Measurements from ENCODE around the gene TATDN2. TPM values are rescaled to one million over a fixed set of nuclear protein-coding genes. Genes with fewer than 3 reads are reported as not detected.

TATDN2 gene
- total and polyA plus RNA-seq, 4 experiments from 2014 or later: 8.4 to 79.3 (median 48.1) TPM

GRCh38 chr3:10215578-10216368 lies 32.5 kb upstream of the TATDN2 start:
- no peaks in the 10 kb centered on the region for H3K9me3 ChIP-seq (ENCODE audit: control insufficient read depth in 1 of 2, low read length in 2 of 2)
- peaks cover 4 to 13% (median 10%) of the 10 kb centered on the region in 4 donors for H3K4me1 Mint-ChIP-seq
- no peak overlapping the region for H3K4me3 ChIP-seq (ENCODE audit: low read length in 2 of 2)
- H3K27ac ChIP-seq (ENCODE audit: low read depth, low read length): no peak overlapping the region
- intact Hi-C loops (cut with micrococcal nuclease): no loop called here
- H3K27me3 ChIP-seq (ENCODE audit: insufficient read depth, low read length): no peaks in the 10 kb centered on the region
- H3K9me3 Mint-ChIP-seq: peaks cover 0 to 5% (median 0%) of the 10 kb centered on the region in 8 donors
- ChIA-PET CTCF (ENCODE audit: partially characterized antibody) (interaction anchor here (2.0 kb wide), 1 partner anchor 21 kb away, joined by 7 read pairs; no protein-coding TSS in a partner anchor), POLR2A (ENCODE audit: partially characterized antibody) (no interaction called here)
- peaks cover 40 to 48% of the 10 kb centered on the region in 2 donors for H3K36me3 Mint-ChIP-seq
- peak overlapping the region in 5 of 7 donors; percentile 8 to 86 (median 57) for H3K27ac Mint-ChIP-seq
- no peaks in the 10 kb centered on the region for H3K36me3 ChIP-seq (ENCODE audit: insufficient read depth, low read length)
- H3K27me3 Mint-ChIP-seq: no peaks in the 10 kb centered on the region
- peaks cover 8% of the 10 kb centered on the region for H3K4me1 ChIP-seq (ENCODE audit: insufficient read depth, low read length)
- DNase-seq: no peak
- H3K4me3 Mint-ChIP-seq: peak overlapping the region in 1 of 8 donors; percentile 63

- POLR2A ChIA-PET (ENCODE audit: partially characterized antibody): no interaction called here
Observed at GRCh38 chr3:10217359-10217758, 30.9 kb upstream of the TATDN2 start.

GRCh38 chr3:10219737-10220136 lies 28.5 kb upstream of the TATDN2 start:
- Mint-ChIP-seq H3K36me3 (peaks cover 29 to 44% of the 10 kb centered on the region in 2 donors), H3K27ac (peak overlapping the region in 5 of 7 donors; percentile 26 to 92 (median 67)), H3K4me1 (peaks cover 28 to 50% (median 40%) of the 10 kb centered on the region in 4 donors), H3K27me3 (no peaks in the 10 kb centered on the region), H3K4me3 (no peak overlapping the region), H3K9me3 (peaks cover 0 to 5% (median 0%) of the 10 kb centered on the region in 8 donors)
- Histone ChIP-seq H3K4me3 (ENCODE audit: low read length in 2 of 2) (no peak overlapping the region), H3K9me3 (ENCODE audit: control insufficient read depth in 1 of 2, low read length in 2 of 2) (no peaks in the 10 kb centered on the region), H3K27me3 (ENCODE audit: insufficient read depth, low read length) (no peaks in the 10 kb centered on the region), H3K27ac (ENCODE audit: low read depth, low read length) (no peak overlapping the region), H3K4me1 (ENCODE audit: insufficient read depth, low read length) (peaks cover 45% of the 10 kb centered on the region), H3K36me3 (ENCODE audit: insufficient read depth, low read length) (peaks cover 10% of the 10 kb centered on the region)
- intact Hi-C loops (cut with micrococcal nuclease): no loop called here
- CTCF ChIA-PET (ENCODE audit: partially characterized antibody): interaction anchor here (0.7 to 5.1 kb wide), 4 partner anchors 20 to 54 kb away, joined by 3 to 51 read pairs (median 3); partner anchors contain the start of gene IRAK2
- POLR2A ChIA-PET (ENCODE audit: partially characterized antibody): interaction anchor here (0.7 to 5.2 kb wide), 6 partner anchors 21 to 78 kb away, joined by 3 to 80 read pairs (median 8); partner anchors contain the start of genes TATDN2 and VHL
- DNase-seq: no peak

More at GRCh38 chr3:10217359-10217758, 30.9 kb upstream of the TATDN2 start:
- Mint-ChIP-seq H3K4me3 (no peak overlapping the region), H3K36me3 (peaks cover 37 to 45% of the 10 kb centered on the region in 2 donors), H3K27ac (no peak overlapping the region), H3K4me1 (peaks cover 10 to 26% (median 20%) of the 10 kb centered on the region in 4 donors), H3K9me3 (peaks cover 0 to 5% (median 0%) of the 10 kb centered on the region in 8 donors), H3K27me3 (no peaks in the 10 kb centered on the region)
- peaks cover 22% of the 10 kb centered on the region for H3K4me1 ChIP-seq (ENCODE audit: insufficient read depth, low read length)
- H3K9me3 ChIP-seq (ENCODE audit: control insufficient read depth in 1 of 2, low read length in 2 of 2): no peaks in the 10 kb centered on the region
- no peaks in the 10 kb centered on the region for H3K27me3 ChIP-seq (ENCODE audit: insufficient read depth, low read length)
- no peak for DNase-seq
- H3K27ac ChIP-seq (ENCODE audit: low read depth, low read length): no peak overlapping the region
- H3K36me3 ChIP-seq (ENCODE audit: insufficient read depth, low read length): peaks cover under 1% of the 10 kb centered on the region
- H3K4me3 ChIP-seq (ENCODE audit: low read length in 2 of 2): no peak overlapping the region
- CTCF ChIA-PET (ENCODE audit: partially characterized antibody): interaction anchor here (1.2 to 2.0 kb wide), 2 partner anchors 13 to 23 kb away, joined by 3 to 7 read pairs; no protein-coding TSS in a partner anchor
- intact Hi-C loops (cut with micrococcal nuclease): no loop called here

- DNase-seq: peak in 3 of 5 donors; percentile 30 to 77 (median 39)
- H3K27me3 ChIP-seq (ENCODE audit: insufficient read depth, low read length): no peaks in the 10 kb centered on the region
- H3K9me3 Mint-ChIP-seq: no peaks in the 10 kb centered on the region
- peak overlapping the region; percentile 52 to 95 (median 86) for H3K27ac Mint-ChIP-seq
- H3K9me3 ChIP-seq (ENCODE audit: control insufficient read depth in 1 of 2, low read length in 2 of 2): no peaks in the 10 kb centered on the region
- H3K36me3 ChIP-seq (ENCODE audit: insufficient read depth, low read length): peaks cover 10% of the 10 kb centered on the region
- H3K27me3 Mint-ChIP-seq: no peaks in the 10 kb centered on the region
- H3K36me3 Mint-ChIP-seq: peaks cover 4 to 35% of the 10 kb centered on the region in 2 donors
- peak overlapping the region in 5 of 8 donors; percentile 45 to 83 (median 61) for H3K4me3 Mint-ChIP-seq
- POLR2A ChIA-PET (ENCODE audit: partially characterized antibody): interaction anchor here (0.7 to 5.2 kb wide), 16 partner anchors 10 to 333 kb away, joined by 3 to 80 read pairs (median 5); partner anchors contain the start of genes CRELD1, FANCD2, IRAK2 and JAGN1
- no peak overlapping the region for H3K27ac ChIP-seq (ENCODE audit: low read depth, low read length)
- H3K4me1 ChIP-seq (ENCODE audit: insufficient read depth, low read length): peaks cover 72% of the 10 kb centered on the region
- peaks cover 44 to 76% (median 58%) of the 10 kb centered on the region in 4 donors for H3K4me1 Mint-ChIP-seq
- intact Hi-C loops (cut with micrococcal nuclease): loop anchor here (1.0 to 2.0 kb wide), 4 partner anchors 19 to 237 kb away; partner anchors contain the start of gene EMC3
- CTCF ChIA-PET (ENCODE audit: partially characterized antibody): interaction anchor here (0.7 to 5.1 kb wide), 19 partner anchors 11 to 392 kb away, joined by 3 to 51 read pairs (median 4); partner anchors contain the start of genes BRK1, CRELD1, EMC3 and IRAK2
- no peak overlapping the region for H3K4me3 ChIP-seq (ENCODE audit: low read length in 2 of 2)
Observed at GRCh38 chr3:10223676-10224639, 24.3 kb upstream of the TATDN2 start.

GRCh38 chr3:10224794-10225665 lies 23.2 kb upstream of the TATDN2 start:
- intact Hi-C loops (cut with micrococcal nuclease): loop anchor here (1.0 to 2.0 kb wide), 9 partner anchors 18 to 291 kb away; partner anchors contain the start of genes BRK1, EMC3, FANCD2 and IRAK2
- ChIA-PET POLR2A (ENCODE audit: partially characterized antibody) (interaction anchor here (1.1 to 5.2 kb wide), 5 partner anchors 31 to 334 kb away, joined by 3 to 80 read pairs (median 5); partner anchors contain the start of genes CRELD1, JAGN1 and VHL), CTCF (ENCODE audit: partially characterized antibody) (interaction anchor here (1.2 to 5.1 kb wide), 6 partner anchors 18 to 292 kb away, joined by 3 to 51 read pairs (median 6); partner anchors contain the start of genes CRELD1 and IRAK2)
- peak; percentile 59 to 67 (median 60) for DNase-seq
- peaks cover under 1 to 32% of the 10 kb centered on the region in 2 donors for H3K36me3 Mint-ChIP-seq
- Histone ChIP-seq H3K36me3 (ENCODE audit: insufficient read depth, low read length) (peaks cover 10% of the 10 kb centered on the region), H3K4me1 (ENCODE audit: insufficient read depth, low read length) (peaks cover 76% of the 10 kb centered on the region), H3K27me3 (ENCODE audit: insufficient read depth, low read length) (no peaks in the 10 kb centered on the region), H3K4me3 (ENCODE audit: low read length in 2 of 2) (no peak overlapping the region), H3K9me3 (ENCODE audit: control insufficient read depth in 1 of 2, low read length in 2 of 2) (no peaks in the 10 kb centered on the region), H3K27ac (ENCODE audit: low read depth, low read length) (no peak overlapping the region)
- H3K27ac Mint-ChIP-seq: peak overlapping the region; percentile 70 to 95 (median 91)
- no peaks in the 10 kb centered on the region for H3K9me3 Mint-ChIP-seq
- peaks cover 47 to 78% (median 59%) of the 10 kb centered on the region in 4 donors for H3K4me1 Mint-ChIP-seq
- H3K27me3 Mint-ChIP-seq: no peaks in the 10 kb centered on the region
- peak overlapping the region in 7 of 8 donors; percentile 49 to 83 (median 65) for H3K4me3 Mint-ChIP-seq

Data from CD4-positive, alpha-beta memory T cell (primary cell).